ENCODE results near the gene CEP164. TPM values are rescaled to one million over a fixed set of nuclear protein-coding genes. Genes with fewer than 3 reads are reported as not detected.

Gene CEP164
- total RNA-seq, 4 donors from 2014 or later, result 22.8 to 56.7 (median 29.7) TPM

DNA sequence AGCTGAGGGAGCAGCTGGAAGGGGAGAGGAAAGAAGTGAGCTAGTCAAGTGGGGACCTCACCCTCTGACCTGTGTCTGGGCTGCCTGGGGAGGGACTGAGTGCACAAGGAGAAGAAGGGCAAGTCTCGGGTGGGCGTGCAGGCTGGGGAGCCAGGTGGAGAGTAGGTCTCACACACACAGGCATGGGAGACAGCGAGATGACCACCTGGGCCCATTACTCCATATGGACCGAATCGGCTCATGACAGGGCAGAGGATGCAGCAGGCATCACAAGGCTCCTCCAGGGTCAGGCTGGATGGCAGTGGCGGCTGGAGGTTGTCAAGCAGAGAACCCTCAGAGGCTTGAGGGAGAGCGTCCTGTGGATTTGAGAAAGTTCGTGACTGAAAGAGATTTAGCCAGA lies 63.5 kb downstream of the CEP164 start:
- Histone ChIP-seq H3K4me3 (no peak overlapping the region), H3K27me3 (no peaks in the 10 kb centered on the region), H3K27ac (no peak overlapping the region), H3K36me3 (peaks cover 80% of the 10 kb centered on the region), H3K4me1 (no peaks in the 10 kb centered on the region), H3K9me3 (no peaks in the 10 kb centered on the region)
- TF ChIP-seq POLR2AphosphoS5 (IDR thresholded peaks at IDR 0.05), result no peak
- TF ChIP-seq, protein P1, sequence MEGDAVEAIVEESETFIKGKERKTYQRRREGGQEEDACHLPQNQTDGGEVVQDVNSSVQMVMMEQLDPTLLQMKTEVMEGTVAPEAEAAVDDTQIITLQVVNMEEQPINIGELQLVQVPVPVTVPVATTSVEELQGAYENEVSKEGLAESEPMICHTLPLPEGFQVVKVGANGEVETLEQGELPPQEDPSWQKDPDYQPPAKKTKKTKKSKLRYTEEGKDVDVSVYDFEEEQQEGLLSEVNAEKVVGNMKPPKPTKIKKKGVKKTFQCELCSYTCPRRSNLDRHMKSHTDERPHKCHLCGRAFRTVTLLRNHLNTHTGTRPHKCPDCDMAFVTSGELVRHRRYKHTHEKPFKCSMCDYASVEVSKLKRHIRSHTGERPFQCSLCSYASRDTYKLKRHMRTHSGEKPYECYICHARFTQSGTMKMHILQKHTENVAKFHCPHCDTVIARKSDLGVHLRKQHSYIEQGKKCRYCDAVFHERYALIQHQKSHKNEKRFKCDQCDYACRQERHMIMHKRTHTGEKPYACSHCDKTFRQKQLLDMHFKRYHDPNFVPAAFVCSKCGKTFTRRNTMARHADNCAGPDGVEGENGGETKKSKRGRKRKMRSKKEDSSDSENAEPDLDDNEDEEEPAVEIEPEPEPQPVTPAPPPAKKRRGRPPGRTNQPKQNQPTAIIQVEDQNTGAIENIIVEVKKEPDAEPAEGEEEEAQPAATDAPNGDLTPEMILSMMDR (IDR thresholded peaks at IDR 0.05), result no peak
- no peak for TF ChIP-seq POLR2A (IDR thresholded peaks at IDR 0.05)
- TF ChIP-seq EP300 (IDR thresholded peaks at IDR 0.05), result no peak
- WGBS, result 92% methylated on average over 8 of the region's 8 CpGs
- DNase-seq (ENCODE audit: low spot score in 2 of 2), result no peak

DNA sequence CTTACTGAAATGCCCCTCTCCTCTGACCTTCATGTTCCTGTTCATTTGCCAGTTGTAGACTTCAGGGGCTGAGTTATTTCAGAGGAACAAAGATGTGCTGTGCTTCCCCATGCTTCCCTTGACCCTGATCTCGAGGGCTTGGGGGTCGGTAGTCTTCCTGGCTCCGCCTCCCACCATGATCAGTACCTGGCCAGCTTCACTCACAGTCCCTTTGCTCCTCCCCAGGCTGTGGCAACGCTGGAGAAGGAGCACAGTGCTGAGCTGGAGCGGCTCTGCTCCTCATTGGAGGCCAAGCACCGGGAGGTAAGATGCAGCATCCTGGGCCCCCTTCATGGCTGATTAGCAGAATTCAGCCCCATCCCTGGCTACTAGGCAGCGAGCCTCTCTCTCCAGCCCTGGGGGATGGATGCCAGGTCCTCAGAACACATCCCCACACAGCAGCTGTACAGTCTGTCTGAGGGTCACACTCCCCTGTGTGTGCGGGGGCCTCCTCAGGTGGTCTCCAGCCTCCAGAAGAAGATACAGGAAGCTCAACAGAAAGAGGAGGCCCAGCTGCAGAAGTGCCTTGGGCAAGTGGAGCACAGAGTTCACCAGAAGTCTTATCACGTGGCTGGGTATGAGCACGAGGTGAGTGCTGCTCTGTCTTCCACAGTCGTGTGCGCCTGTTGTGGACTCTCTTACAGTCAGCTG lies 64.5 kb downstream of the CEP164 start:
- peaks cover 80% of the 10 kb centered on the region for H3K36me3 ChIP-seq
- no peaks in the 10 kb centered on the region for H3K27me3 ChIP-seq
- H3K4me1 ChIP-seq, result no peaks in the 10 kb centered on the region
- H3K27ac ChIP-seq, result no peak overlapping the region
- no peak overlapping the region for H3K4me3 ChIP-seq
- 91% methylated on average over 7 of the region's 12 CpGs for WGBS
- no peak for DNase-seq (ENCODE audit: low spot score in 2 of 2)
- TF ChIP-seq POLR2A (IDR thresholded peaks at IDR 0.05) (no peak), EP300 (IDR thresholded peaks at IDR 0.05) (no peak), POLR2AphosphoS5 (IDR thresholded peaks at IDR 0.05) (no peak)
- TF ChIP-seq, protein P1 (IDR thresholded peaks at IDR 0.05), result no peak
- no peaks in the 10 kb centered on the region for H3K9me3 ChIP-seq

DNA sequence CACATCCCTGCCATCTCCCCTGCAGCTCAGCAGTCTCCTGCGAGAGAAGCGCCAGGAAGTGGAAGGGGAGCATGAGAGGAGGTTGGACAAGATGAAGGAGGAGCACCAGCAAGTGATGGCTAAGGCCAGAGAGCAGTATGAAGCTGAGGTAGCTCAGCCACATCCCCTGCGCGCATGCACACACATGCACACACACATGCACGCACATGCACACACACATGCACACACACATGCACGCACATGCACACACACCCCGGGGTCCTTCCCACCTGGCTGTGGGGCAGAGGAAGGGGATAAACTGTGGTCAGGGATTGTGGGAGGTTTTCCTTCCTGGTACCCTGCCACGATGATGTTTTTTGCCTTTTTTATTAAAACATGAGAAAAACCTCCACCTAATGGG lies 65.3 kb downstream of the CEP164 start:
- H3K27ac ChIP-seq, result no peak overlapping the region
- peaks cover 81% of the 10 kb centered on the region for H3K36me3 ChIP-seq
- no peaks in the 10 kb centered on the region for H3K4me1 ChIP-seq
- 93% methylated on average over 8 of the region's 8 CpGs for WGBS
- no peak overlapping the region for H3K4me3 ChIP-seq
- no peaks in the 10 kb centered on the region for H3K27me3 ChIP-seq
- H3K9me3 ChIP-seq, result no peaks in the 10 kb centered on the region
- TF ChIP-seq POLR2A (IDR thresholded peaks at IDR 0.05) (no peak), EP300 (IDR thresholded peaks at IDR 0.05) (no peak), POLR2AphosphoS5 (IDR thresholded peaks at IDR 0.05) (no peak)
- TF ChIP-seq, protein P1 (IDR thresholded peaks at IDR 0.05), result no peak
- no peak for DNase-seq (ENCODE audit: low spot score in 2 of 2)

DNA sequence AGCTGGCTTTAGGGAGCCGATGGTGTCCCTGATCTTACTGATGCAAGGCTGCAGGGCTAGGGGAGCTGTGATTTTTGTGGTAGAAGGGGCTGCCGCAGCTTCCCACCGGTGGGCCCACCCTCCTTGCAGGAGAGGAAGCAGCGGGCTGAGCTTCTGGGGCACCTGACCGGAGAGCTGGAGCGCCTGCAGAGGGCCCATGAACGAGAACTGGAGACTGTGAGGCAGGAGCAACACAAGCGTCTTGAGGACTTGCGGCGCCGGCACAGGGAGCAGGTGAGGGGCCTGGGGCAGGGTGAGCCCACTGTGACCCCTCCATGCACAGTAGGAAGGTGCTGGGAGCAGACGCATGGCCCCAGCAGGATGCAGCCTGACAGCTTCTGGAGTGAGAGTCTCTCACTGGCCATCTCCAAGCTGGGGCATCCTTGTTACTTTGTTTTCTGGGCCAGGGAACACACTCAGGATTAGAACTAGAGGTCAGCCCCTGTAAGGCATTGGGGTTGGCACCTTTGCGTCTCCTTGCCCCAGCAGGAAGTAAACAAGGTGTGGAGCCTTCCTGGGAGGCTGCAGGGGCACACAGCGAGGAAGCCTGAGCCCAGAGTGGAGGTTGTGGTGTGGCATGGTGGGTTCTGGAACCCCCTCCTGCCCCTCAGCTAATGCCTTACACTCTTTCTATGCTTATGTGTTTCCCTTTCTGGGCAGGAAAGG lies 66.7 kb downstream of the CEP164 start:
- Histone ChIP-seq H3K4me3 (no peak overlapping the region), H3K27ac (no peak overlapping the region), H3K9me3 (peaks cover 10% of the 10 kb centered on the region), H3K4me1 (no peaks in the 10 kb centered on the region), H3K27me3 (no peaks in the 10 kb centered on the region), H3K36me3 (peaks cover 85% of the 10 kb centered on the region)
- 93% methylated on average over 5 of the region's 14 CpGs for WGBS
- no peak for DNase-seq (ENCODE audit: low spot score in 2 of 2)
- TF ChIP-seq, protein P1 (IDR thresholded peaks at IDR 0.05), result no peak
- TF ChIP-seq POLR2AphosphoS5 (IDR thresholded peaks at IDR 0.05), result no peak
- TF ChIP-seq POLR2A (IDR thresholded peaks at IDR 0.05), result no peak
- no peak for TF ChIP-seq EP300 (IDR thresholded peaks at IDR 0.05)

- no peak for DNase-seq (ENCODE audit: low spot score in 2 of 2)
- TF ChIP-seq, protein P1 (IDR thresholded peaks at IDR 0.05), result no peak
- no peak for TF ChIP-seq POLR2A (IDR thresholded peaks at IDR 0.05)
- TF ChIP-seq POLR2AphosphoS5 (IDR thresholded peaks at IDR 0.05), result no peak
- no peak for TF ChIP-seq EP300 (IDR thresholded peaks at IDR 0.05)
- Histone ChIP-seq H3K4me1 (no peaks in the 10 kb centered on the region), H3K27me3 (no peaks in the 10 kb centered on the region), H3K9me3 (peaks cover 10% of the 10 kb centered on the region), H3K27ac (no peak overlapping the region), H3K4me3 (no peak overlapping the region), H3K36me3 (peaks cover 85% of the 10 kb centered on the region)
- 86% methylated on average over 3 of the region's 4 CpGs for WGBS
These were observed 67.8 kb downstream of the CEP164 start for GRCh38 chr11:117395476-117395875.
